SU-DHL-6 (cell line): ENCODE data around the gene C3orf70.

Source experiments
- CTCF ChIP-seq: fragments of 200-600 bp; sonication (generic); IDR thresholded peaks from one replicate; pipeline ENCODE4 v1.5.1; 2017; ENCODE audit warnings: antibody characterized with exemption, mild to moderate bottlenecking, low read length, moderate library complexity; ENCODE audit not compliant: insufficient read depth, poor library complexity, severe bottlenecking
- EZH2phosphoT487 ChIP-seq: fragments of 200-600 bp; sonication (generic), shearing (Covaris generic); conservative IDR thresholded peaks from 2 replicates; pipeline ENCODE4 v1.6.1; 2018; ENCODE audit warnings: mild to moderate bottlenecking, antibody characterized with exemption, low read length, moderate library complexity, mixed read lengths

DNA sequence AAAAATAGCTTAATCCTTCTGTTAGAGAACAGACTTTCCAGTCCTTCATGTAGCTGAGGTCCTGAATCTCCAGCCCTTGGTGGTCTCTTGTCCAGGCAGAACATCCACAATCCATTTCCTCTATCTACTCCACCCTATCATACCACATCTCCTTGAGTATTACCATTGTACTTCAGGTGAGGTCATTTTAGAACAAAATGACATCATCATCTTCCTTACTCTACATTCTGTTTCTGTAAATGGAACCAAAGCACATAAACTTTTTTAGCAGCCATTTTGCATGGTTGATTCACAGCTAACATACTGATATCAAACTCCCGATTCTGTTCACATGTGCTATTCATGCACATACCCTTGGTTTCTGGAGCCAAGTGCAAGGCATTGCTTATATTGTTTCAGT lies 112.4 kb downstream of the C3orf70 start:
- no peak for TF ChIP-seq CTCF
- TF ChIP-seq EZH2phosphoT487: no peak
